HG02763 (cell line): ENCODE measurements around the gene DMTF1.
"Not testable (repeated sequence)": the region's sequence is repeated elsewhere in the genome, so short reads cannot be mapped to it uniquely, and the experiment has no call there.

Experiments used
- ATAC-seq: cut with Tn5 transposase; IDR thresholded peaks from one replicate; pipeline ENCODE4 v1.9.1; 2021; ENCODE audit warnings: mild to moderate bottlenecking, moderate library complexity; ENCODE audit not compliant: unreplicated experiment

Gene DMTF1

DNA sequence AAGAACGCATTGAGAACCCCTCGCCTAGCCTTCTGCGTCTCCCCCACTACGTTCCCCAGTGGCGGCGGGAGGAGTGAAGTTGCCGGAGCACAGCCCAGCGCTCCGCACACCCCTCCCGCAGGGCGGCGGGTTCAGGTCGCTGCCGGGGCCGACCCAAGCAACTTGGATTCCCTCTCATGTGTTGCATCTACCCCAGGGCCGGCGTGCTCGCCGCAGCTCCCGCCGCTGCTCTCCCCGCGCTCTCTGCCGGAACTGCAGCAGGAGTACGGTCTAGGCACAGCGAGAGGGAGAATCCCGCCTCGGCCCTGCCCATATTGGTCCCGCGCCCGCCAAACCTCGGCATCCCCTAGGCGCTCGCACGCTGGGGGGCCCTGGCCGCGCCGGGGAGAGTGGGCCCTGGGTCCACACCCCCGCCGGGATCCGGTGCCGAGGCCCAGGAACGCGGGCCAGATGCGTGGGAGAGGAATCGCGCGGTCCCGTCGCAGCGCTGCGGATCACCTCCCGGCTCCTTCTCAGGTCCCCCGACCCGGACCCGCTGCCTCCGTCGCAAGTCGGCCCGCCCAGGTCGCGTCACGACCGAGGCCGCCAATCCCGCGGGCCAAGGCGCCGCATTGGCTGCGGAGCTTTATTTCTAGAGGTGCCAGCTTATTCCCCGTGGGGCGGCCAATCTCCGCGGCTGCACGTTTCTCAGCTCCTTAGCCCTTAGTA is 67.9 kb downstream of the DMTF1 start:
- ATAC-seq = peak; percentile 33

DNA sequence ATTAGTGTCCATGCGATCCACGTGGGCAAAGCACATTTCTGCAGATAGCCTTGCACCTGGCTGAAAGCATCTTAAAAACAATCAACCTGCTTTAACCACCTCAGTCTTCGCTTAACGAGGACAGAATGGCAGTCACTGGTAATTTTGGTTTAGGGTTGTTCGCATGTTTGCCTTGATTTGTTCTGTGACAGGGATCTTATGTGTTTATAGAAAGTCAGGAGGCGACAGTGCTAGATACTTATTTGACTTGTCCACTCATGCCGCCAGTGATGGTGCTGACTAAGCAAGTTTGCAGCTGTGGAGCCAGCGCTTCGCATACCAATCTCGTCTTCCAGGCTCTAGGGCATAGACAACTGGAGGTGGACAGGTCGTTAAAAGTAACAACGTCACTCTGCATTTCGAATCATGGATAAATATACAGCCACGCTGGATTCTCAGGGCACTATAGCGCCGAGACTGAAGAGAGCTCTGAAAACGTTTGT is 68.5 kb downstream of the DMTF1 start:
- ATAC-seq = no peak

GRCh38 chr7:87223666-87224065 is 71.4 kb downstream of the DMTF1 start:
- no peak for ATAC-seq

DNA sequence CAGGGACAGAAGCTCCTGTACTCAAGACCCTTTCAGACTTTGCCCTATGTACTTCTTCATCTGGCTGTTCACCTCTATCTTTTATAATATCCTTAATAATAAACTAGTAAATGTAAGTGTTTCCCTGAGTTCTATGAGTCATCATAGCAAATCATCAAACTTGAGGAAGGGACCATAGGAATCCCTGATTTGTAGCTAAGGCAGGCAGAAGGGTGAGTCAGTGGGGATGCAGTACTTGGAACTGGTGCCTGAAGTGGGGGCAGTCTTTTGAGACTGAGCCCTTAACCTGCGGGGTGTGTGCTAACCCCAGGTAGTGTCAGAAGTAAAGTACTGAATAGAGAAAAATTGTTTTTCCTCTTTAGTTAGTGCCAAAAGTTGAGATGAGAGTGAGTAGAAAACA is 73.4 kb downstream of the DMTF1 start:
- no peak for ATAC-seq

GRCh38 chr7:87226495-87226894 is 74.2 kb downstream of the DMTF1 start:
- ATAC-seq = peak; percentile 65

DNA sequence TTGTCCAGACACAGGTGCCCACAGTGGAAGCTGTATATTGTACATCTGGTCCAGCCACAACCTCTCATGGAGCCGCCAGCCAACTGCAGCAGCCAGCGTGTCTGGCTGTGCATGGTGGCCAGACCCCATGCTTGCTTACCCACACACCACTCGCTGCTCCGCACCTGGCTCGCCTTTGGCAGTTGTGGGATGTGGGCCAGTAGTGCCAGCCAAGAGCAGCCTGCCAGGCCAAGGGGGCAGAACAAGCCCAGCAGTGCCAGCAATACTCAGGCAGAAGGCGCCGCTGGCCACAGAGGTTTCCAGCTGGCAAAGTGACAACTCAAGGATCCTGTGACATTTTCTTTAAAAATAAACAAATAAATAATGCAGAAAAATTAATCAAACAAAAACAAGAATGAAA is 79.0 kb downstream of the DMTF1 start:
- no peak for ATAC-seq

- ATAC-seq = no peak
Measured at GRCh38 chr7:87231711-87232110, 79.5 kb downstream of the DMTF1 start.

- no peak for ATAC-seq
Measured at GRCh38 chr7:87234949-87235348, 82.7 kb downstream of the DMTF1 start.

DNA sequence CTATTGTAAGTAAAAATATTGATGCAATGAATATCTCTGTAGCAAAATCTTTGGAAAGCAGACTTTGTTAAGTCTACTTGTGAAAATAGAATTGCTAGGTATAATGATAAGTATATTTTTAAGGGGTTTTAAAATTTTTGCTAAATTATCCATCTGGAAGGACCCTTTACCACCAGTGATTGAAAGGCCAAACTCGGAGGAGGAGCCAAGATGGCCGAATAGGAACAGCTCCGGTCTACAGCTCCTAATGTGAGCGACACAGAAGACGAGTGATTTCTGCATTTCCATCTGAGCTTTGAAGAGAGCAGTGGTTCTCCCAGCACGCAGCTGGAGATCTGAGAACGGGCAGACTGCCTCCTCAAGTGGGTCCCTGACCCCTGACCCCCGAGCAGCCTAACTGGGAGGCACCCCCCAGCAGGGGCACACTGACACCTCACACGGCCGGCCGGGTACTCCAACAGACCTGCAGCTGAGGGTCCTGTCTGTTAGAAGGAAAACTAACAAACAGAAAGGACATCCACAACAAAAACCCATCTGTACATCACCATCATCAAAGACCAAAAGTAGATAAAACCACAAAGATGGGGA is 86.3 kb downstream of the DMTF1 start:
- not testable (repeated sequence) for ATAC-seq

- ATAC-seq = not testable (repeated sequence)
Measured at GRCh38 chr7:87245671-87246070, 93.4 kb downstream of the DMTF1 start.
